PFSK-1 (cell line): ENCODE results near the gene LRRC3.

Experiments used
- FOXP2 ChIP-seq: optimal IDR thresholded peaks from 2 replicates; pipeline ENCODE3; 2011; ENCODE audit warnings: borderline replicate concordance, control low read depth, inconsistent platforms; ENCODE audit not compliant: insufficient read depth; ENCODE audit errors: extremely low read length, extremely low read depth
- POLR2AphosphoS5 ChIP-seq: IDR thresholded peaks from 2 replicates; pipeline ENCODE4 v1.6.1; 2012; ENCODE audit warnings: low read depth, mild to moderate bottlenecking, control low read depth, low read length, moderate library complexity
- SIN3A ChIP-seq: IDR thresholded peaks from 2 replicates; pipeline ENCODE4 v1.6.1; 2012; ENCODE audit warnings: mild to moderate bottlenecking, low read length, moderate library complexity, borderline replicate concordance; ENCODE audit not compliant: insufficient read depth
- TAF1 ChIP-seq: IDR thresholded peaks from 2 replicates; pipeline ENCODE4 v1.6.1; 2012; ENCODE audit warnings: low read length, control low read depth, borderline replicate concordance; ENCODE audit not compliant: insufficient read depth
- TF ChIP-seq, protein P1 (sequence below), 2 experiments: IDR thresholded peaks; 2 replicates each; pipeline versions ENCODE4 v1.6.1 to v1.8.0; 2011 to 2012; ENCODE audit warnings: low read depth in 2 of 2, low read length in 2 of 2, control low read depth in 1 of 2, inconsistent platforms in 1 of 2, mild to moderate bottlenecking in 1 of 2, moderate library complexity in 1 of 2; ENCODE audit not compliant: insufficient read depth in 1 of 2

The LRRC3 gene

GRCh38 chr21:44425307-44425894 lies 29.9 kb upstream of the LRRC3 start:
- no peak for TF ChIP-seq TAF1
- TF ChIP-seq POLR2AphosphoS5: peak; percentile 60
- peak; percentile 74 for TF ChIP-seq FOXP2

GRCh38 chr21:44425895-44426662 lies 29.2 kb upstream of the LRRC3 start:
- TF ChIP-seq FOXP2: no peak
- TF ChIP-seq SIN3A: no peak
- TF ChIP-seq, protein P1, sequence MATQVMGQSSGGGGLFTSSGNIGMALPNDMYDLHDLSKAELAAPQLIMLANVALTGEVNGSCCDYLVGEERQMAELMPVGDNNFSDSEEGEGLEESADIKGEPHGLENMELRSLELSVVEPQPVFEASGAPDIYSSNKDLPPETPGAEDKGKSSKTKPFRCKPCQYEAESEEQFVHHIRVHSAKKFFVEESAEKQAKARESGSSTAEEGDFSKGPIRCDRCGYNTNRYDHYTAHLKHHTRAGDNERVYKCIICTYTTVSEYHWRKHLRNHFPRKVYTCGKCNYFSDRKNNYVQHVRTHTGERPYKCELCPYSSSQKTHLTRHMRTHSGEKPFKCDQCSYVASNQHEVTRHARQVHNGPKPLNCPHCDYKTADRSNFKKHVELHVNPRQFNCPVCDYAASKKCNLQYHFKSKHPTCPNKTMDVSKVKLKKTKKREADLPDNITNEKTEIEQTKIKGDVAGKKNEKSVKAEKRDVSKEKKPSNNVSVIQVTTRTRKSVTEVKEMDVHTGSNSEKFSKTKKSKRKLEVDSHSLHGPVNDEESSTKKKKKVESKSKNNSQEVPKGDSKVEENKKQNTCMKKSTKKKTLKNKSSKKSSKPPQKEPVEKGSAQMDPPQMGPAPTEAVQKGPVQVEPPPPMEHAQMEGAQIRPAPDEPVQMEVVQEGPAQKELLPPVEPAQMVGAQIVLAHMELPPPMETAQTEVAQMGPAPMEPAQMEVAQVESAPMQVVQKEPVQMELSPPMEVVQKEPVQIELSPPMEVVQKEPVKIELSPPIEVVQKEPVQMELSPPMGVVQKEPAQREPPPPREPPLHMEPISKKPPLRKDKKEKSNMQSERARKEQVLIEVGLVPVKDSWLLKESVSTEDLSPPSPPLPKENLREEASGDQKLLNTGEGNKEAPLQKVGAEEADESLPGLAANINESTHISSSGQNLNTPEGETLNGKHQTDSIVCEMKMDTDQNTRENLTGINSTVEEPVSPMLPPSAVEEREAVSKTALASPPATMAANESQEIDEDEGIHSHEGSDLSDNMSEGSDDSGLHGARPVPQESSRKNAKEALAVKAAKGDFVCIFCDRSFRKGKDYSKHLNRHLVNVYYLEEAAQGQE (IDR thresholded peaks at IDR 0.05; ENCODE audit: insufficient read depth in 1 of 2, low read depth in 2 of 2, low read length in 2 of 2): no peak; a peak in 1 of 4 replicates
- TF ChIP-seq TAF1: no peak
- no peak for TF ChIP-seq POLR2AphosphoS5

- TF ChIP-seq TAF1 (no peak), FOXP2 (no peak), SIN3A (no peak), POLR2AphosphoS5 (no peak)
- TF ChIP-seq, protein P1 (IDR thresholded peaks at IDR 0.05; ENCODE audit: insufficient read depth in 1 of 2, low read depth in 2 of 2, low read length in 2 of 2): no peak
These were observed 28.6 kb upstream of the LRRC3 start for GRCh38 chr21:44426663-44427191.

DNA sequence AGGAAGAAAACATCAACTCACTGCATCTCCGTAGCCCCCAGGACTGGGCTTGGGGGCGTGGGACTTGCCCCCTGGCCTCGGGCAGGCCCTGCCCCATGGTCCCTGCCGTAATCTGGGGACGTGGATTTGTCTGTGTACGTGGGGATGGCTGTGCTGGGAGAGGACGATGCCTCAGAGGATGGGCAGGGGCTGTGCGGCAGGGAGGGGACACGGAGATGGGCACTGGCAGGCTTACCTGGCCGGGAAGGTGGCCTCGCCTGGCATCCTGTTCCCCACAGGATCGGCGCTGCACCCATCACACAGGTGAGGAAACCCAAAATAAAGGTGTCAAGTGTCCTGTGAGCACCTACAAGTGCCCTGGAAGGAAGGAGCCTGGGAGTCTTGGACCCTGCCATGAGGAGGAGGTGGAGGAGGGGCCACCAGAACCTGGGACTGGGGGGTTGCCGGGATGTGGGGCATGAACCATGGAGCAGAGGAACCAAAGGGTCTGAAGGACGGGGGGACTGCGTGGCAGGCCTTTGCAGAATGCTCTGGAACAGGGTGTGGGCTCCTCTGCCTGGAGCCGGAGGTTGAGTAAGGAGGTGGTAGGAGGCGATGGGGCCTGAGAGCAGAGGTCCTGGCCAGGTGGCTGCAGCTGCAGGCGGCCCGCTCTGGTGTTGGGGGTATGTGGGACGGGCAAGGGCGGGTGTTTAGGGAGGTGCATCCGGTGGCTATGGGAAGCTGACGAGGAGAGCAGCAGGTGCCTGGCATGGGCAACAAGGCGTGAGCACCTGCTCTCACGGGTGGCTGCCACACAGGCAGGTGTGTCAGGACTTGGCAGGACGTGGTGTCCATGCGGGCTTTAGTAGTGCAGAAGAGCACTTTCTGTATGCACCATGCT lies 27.8 kb upstream of the LRRC3 start:
- no peak for TF ChIP-seq POLR2AphosphoS5
- TF ChIP-seq SIN3A: no peak
- TF ChIP-seq TAF1: no peak
- TF ChIP-seq, protein P1 (IDR thresholded peaks at IDR 0.05; ENCODE audit: insufficient read depth in 1 of 2, low read depth in 2 of 2, low read length in 2 of 2): no peak
- no peak for TF ChIP-seq FOXP2

GRCh38 chr21:44428281-44428960 lies 26.9 kb upstream of the LRRC3 start:
- TF ChIP-seq, protein P1 (IDR thresholded peaks at IDR 0.05; ENCODE audit: insufficient read depth in 1 of 2, low read depth in 2 of 2, low read length in 2 of 2): no peak
- TF ChIP-seq POLR2AphosphoS5: 0 out of 2 replicates have a peak, but pooled peaks have one; percentile 20
